Cerebellar nuclear complex (tissue), 1 donor: ENCODE measurements around the gene CLCNKA.
"Not testable (repeated sequence)": the region's sequence is repeated elsewhere in the genome, so short reads cannot be mapped to it uniquely, and the experiment has no call there.

Source experiments
- DNase-seq, 2 experiments: peaks; one replicate each; lab custom pipeline; 2025; lab: John Stamatoyannopoulos, UW

CLCNKA gene

DNA sequence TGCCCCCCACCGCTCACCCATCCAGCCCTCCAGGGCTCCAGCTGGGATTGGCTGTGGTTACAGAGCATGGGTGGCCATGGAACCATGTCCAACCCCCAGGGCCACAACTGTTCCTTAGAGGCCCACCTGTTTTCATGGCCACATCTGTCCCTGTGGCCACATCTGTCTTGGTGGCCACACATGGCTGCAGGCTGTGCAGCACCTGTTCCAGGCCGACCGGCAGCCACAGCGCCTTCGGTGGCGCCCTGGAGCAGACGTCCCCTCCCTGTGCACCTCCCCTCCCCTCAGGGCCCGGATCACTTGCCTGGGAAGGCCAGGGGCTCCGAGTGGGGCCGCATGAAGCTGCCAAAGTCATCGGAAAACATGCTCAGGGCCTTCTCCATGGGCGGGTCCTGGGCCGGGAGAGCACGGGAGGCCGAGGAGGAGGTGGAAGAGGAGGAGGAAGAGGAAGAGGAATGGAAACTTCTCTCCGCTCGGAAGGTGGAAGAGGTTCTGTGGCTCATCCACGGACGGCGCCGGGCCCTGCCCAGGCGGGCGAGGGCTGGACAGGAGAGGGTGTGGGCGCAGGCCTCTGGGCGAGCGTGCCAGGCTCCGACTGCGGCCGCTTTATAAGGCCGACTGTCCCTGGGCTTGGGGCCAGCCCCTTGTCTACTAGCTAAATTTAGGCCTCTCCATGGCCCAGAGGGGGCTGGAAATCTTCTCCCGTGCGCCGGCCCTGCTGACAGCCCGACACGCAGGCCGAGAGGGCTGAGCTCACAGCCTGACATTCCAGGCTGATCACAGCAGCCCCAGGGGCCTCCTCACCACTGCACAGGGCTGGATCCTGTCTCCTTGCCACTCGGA, 4.2 kb upstream of the CLCNKA start, which contains the start of gene HSPB7:
Gene HSPB7 (minus strand): TSS at position 583 of the 843 bp plus-strand sequence. CDS start 80 bp downstream, at position 503.
- peak; percentile 84 to 86 for DNase-seq

DNA sequence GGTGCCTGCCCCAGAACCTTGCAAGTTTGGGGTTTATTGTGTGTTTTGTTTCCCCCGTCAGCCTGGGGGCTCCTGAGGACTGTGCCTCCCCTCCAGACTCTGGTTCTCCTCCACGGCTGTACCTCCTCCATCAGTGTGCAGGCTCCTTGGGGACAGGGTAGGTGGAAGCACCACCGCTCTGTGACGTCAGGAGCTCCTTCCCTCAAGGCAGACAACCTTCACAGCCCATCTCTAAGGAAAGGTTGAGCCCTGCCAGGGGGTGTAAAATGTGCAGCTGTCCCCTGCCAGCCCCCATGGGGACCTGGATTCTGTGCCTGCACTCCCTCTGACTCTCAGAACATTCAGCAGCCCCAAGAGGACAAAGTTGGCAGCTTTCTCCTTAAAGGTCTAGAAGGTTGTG, 3.5 kb upstream of the CLCNKA start:
- DNase-seq, result no peak

DNA sequence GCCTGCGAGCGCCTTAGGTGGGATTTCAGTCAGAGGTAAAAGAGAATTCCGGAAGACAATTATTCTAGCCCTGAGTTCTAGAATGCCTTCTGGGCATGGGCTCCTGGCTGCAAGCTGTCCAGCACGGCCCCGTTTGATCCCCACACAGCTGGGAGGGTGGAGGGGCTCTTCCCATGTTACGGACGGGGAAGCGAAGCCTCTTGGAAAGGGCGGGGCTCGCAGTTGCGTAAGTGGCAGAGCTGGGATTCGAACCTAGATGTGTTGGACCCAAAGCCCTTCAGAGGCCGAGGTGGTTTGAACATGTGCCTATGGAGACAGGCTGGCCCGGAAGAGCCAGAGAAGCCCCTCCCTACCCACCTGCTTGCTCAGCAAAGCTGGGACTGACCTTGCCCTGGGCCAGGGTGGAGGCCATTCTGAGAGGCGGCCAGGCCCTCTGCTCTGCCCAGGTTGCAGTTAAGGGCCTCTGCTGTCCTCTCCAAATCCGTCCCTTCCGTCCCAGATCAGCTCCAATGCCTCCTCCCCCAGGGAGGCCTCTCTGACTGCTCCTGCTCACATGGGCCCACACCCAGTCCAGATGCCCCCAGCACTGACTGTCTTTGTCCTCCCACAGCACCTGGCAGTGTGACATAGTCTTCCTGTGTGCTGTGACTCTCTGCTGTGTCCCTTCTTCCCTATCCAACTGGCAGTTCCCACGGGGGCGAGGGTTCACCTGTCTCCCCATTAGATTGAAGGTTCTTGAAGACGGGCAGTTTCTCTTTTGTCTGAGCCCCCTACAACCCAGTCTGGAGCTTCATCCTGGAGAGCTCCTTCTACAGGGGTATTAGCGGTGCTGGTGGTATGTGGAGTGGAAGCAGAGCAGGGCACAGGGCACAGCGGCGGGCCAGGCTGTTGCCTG, 2.8 kb upstream of the CLCNKA start:
- DNase-seq, result no peak

DNA sequence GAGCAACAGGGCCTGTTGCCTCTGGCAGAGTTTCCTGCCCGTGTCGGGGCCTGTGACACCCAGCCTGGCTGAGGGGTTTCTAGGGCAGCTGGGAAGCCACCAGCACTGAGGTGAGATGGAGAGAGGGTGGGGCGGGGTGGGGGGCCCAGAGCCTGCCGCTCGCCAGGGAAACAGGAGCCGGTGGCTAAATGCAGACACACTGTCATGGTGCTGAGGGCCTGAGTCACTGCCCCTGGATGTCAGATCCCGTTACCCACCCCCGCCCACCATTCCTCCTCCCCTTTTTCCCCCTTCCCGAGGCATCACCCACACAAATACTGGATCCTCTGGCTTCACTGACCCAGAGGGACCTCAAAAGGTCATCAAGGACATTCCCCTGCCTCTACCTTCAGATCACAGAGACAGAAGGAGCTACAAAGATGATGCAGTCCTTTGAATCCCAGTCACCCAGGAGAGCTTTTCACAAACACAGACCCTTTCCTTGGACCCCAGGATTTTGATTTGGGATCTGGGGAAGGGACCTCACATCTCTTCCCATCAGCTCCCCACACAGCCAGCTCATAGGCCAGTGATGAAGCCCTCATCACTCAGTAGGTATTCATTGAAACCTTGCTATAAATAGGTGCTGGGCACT, 2.1 kb upstream of the CLCNKA start:
- no peak for DNase-seq

DNA sequence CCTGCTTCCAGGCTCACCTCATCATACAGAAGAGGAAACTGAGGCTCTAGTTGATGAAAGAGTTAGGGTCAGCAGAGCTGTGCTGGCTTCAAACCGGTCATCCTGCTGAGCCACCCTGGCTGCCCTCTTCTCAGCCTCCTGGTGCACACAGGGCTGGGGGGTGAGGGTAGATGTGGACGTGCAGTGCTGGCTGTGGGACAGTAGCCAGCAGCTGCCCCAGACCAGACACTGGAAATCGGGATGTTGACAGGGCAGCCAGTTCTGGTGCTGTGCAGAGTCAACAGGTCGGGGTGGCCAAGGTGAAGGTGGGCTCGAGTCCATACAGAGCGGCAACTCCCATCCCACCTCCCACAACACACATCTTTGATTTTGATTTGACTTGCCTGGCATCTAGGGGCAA, 1.5 kb upstream of the CLCNKA start:
- DNase-seq, result no peak

DNA sequence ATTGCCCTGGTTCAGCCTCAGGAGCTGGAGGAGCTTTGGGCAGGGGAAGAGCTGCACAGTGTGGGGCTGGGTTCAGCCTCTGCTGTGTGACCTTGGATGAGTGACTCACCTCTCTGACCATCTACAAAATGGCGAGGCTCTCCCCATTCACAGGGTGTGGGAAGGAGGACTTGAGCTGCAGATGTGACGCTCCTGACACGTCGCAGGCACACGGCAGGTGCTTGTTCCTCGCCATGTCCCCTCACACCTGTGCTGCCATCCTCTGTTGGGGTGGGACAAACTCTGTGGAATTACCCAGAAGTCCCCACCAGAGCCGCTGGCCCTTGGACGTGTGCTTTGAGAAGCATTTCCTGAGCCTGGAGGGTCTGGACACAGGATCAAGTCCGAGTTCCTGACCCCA, 958 bp upstream of the CLCNKA start:
- DNase-seq, result not testable (repeated sequence)

DNA sequence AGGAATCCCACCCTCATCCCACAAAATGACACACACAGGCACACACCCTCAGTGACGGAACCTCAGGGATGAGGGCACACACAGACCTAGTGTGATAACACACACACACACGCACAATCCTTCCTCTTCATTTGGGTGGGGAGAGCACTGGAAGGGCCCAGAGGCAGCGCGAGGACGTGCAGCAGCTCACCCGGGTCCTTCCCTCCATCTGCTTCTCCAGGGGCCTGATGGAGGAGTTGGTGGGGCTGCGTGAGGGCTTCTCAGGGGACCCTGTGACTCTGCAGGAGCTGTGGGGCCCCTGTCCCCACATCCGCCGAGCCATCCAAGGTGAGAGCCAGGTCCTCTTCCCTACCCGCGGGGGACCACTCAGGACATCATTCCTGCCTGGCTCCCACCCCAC, 557 bp downstream of the CLCNKA start:
- DNase-seq, result no peak

DNA sequence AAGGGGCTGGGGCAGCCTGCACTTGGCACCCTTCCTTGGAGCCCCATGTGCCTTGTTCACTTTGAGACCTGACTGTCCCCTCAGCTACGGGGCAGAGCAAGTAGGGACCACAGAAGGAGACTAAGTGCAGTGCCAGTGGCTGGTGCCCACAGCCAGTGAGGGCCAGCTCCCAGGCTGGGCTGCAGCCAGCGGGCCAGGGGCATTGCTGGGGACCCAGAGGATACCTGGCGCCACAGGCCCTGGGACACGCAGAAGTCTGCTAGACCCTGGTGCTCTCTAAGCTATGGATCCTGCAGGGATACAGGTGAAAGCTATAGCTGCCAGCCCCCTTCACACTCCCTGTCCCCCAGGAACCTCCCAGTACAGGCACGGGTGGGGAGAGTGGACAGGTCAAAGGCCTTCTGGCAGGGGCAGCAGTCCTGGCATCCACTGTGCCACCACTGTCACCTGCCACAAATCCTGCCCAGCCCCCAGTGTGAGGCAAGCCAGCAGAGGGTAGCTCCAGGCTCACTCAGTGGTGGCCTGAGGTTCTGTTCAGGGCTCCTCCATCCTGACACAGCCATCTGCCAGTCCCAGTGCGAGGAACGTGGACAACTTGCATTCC, 1.3 kb downstream of the CLCNKA start:
- DNase-seq, result no peak

DNA sequence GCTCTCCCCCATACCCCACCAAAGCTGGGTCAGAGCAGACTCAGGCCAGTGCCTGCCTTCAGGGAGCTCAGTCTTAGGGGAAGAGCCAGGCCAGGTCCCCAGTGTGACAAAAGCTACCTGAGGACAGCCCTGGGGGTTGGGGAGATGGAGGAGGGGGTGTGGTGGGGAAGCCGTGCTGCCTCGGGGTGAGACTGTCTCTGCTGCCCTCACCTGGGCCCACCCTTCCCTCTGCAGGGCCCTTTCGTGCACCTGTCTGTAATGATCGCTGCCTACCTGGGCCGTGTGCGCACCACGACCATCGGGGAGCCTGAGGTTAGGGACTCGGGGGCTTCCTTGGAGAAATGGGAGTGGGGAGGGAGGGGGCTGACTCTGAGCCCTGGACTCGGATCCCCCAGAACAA, 4.5 kb downstream of the CLCNKA start:
- DNase-seq, result not testable (repeated sequence)

DNA sequence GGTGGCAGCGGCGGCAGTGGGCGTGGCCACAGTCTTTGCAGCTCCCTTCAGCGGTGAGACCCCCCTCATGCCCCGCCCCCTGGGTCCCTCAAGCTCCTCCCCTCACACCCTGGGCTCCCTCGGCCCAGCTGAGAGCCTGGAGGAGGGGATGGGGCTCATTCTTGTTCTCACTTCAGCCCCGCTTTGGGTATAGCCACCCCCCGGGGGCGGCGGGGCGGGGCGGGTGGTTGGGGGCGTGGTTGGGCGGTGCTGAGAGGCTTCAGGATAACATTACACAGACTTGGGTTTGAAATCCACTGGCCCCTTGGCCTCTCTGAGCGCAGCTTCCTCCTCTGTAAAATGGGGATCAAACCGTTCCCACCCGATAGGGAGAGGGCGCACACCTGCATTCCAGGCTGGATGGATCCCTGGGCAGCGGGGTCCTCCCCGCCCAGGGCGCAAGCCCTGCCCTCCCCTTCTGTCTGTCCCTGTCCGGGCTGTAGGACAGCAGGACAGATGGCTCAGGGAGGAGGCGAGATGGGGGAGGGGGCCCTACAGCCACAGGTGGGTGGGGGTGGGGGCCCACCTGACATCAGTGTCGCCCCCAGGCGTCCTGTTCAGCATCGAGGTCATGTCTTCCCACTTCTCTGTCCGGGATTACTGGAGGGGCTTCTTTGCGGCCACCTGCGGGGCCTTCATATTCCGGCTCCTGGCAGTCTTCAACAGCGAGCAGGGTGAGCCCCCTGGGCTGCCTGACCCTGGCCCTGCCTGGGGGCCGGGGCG, 5.1 kb downstream of the CLCNKA start:
- DNase-seq, result no peak

DNA sequence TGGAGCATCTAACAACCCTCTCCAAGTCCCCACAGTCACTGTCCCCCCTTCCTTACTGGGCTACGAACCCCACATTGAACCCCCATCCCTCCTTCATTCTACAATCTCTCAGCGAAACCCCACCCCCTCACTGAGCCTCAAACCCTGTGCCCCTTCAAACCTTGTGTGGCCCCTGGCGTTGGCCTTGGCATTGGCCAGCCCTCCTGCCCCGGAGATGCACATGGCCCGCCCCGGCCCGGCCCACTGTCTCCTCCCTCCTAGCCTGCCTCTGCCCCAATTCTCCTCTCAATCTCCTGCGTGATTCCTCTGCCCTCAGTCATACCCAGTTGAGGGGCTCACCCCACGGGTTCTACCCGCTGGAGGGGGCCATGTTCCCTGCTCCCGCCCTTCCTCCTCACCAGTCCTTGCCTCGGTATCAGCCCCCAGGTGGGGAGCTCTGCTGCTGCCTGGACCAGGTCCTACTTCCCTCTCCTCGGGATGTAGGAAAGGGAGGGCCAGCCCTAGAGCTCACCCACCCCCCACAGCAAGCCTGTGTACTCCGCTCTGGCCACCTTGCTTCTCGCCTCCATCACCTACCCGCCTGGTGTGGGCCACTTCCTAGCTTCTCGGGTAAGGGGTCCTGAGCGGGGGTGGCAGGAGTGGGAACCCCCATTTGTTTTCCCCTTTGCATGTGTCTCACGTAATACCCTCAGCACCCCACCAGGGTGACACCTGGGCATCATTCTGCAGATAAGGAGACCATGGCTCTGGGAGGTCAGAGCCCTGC, 6.6 kb downstream of the CLCNKA start:
- DNase-seq, result no peak

DNA sequence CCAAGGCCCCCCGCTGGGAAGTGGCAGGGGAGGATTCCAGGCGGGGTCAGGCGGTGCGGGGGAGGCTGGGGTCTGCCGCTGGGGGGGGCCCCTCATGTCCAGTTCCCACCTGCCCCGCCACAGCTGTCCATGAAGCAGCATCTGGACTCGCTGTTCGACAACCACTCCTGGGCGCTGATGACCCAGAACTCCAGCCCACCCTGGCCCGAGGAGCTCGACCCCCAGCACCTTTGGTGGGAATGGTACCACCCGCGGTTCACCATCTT, 7.1 kb downstream of the CLCNKA start:
- DNase-seq, result not testable (repeated sequence)

DNA sequence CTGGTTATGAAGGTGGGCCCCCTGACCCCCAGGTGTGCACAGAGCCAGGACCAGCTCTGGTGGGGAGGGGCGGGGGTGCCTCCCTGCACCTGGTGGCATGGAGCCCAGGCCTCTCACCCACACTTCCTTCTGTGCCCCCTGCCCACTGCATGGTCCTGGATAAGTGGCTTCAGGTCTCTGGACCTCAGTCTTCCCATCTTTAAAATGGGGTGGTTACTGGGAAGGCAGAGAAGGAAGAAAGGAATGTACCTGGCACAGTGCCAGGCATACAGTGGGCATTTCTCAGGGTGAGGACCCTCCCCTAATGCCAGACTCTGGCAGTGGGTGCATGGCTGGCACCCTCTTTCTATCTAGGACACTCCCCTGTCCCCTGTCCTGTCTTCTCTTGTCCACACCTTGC, 7.5 kb downstream of the CLCNKA start:
- DNase-seq, result no peak

DNA sequence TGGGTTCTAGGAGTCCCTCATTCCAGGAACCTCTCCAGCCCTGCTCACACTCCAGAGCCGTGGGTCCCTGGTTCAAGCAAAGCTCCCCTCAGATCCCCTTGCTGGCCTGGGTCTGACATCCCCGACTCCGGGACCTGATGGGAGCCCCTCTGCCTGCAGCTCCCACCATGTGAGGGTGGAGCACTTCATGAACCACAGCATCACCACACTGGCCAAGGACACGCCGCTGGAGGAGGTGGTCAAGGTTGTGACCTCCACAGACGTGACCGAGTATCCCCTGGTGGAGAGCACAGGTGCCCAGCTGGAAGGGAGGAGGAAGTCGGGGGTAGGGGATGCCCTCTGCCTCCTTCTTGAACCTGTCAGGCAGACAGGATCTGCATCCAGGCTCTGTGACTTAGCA, 9.7 kb downstream of the CLCNKA start:
- no peak for DNase-seq

DNA sequence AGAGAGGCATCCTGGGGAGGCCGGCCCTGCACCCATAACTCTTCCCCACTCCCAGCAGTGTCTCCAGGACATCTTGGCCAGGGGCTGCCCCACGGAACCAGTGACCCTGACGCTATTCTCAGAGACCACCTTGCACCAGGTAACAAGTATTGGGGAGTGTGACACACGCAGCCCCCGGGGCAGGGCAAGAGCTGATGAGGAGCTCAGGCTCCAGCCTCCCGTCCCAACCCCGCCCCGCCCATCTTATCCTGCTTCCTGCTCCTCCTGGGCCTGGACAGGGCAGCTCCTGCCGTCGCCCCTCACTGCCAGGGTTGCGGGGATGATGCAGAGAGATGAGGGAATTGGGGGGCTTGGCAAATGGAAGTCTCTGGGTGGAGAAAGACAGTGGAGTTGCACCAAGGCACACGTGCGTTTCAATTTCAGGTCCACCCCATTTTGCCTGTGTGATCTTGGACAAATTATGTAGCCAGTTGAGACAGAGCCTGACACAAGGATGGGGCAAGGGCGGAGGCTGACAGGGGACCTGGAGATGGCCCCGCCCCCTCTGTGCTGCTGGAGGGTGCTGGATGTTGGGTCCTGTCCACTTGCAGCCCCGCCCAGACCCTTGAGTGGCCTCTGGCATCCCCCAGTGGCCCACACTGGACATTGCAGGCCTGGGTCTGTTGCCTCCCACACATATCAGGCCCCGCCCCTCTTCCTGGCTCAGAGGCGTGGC, 10.7 kb downstream of the CLCNKA start:
- peak in 1 of 2 experiments; percentile 33 for DNase-seq

DNA sequence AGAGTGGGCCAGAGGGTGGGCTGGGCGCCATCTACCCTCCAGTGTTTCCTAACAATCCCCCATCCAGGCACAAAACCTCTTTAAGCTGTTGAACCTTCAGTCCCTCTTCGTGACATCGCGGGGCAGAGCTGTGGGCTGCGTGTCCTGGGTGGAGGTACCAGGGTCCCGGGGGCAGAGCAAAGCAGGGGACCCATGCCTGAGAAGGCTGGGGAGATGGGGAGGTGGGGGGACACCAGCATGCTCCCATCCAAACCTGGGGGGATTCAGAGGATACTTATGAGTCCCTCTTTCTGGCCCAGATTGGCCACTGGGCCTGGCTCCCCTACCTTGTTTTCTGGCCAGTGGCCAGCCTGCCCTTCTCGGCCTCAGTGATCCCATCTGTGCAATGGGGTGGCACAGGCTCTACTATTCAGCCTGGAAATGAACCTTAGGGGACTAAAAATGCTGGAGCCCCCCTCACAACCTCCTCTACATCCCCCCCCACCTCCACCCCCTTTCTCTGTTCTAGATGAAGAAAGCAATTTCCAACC, 11.3 kb downstream of the CLCNKA start:
- DNase-seq, result not testable (repeated sequence)

DNA sequence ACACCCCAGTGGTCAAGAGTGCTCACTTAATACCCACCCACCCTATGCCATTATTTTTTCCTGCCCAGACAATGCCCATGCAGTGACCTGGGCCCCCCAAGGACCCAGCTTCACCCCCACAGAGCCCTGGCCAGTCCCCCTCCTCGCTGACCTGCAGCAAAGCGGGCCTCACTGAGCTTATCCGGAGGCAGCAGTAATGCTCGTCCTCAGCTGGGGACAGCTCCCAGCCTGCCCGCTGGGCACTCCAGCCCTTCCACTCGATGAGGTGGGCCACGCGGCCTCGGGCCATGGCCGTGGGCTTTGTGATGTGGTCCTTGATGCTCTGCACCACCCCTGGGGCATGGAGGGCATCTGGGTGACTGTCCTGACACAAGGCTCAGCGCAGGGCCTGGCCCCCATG, 14.6 kb downstream of the CLCNKA start:
- not testable (repeated sequence) for DNase-seq

DNA sequence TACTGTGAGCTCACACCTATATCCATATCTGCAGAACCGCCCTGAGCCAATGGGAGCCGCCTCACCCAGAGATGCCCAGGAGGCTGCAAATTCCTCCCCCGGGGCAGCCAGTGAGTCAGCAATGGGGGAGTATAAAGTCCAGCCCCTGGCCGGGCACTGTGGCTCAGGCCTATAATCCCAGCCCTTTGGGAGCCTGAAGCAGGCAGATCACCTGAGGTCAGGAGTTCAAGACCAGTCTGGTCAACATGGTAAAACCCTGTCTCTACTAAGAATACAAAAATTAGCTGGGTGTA, 16.7 kb downstream of the CLCNKA start:
- no peak for DNase-seq

DNA sequence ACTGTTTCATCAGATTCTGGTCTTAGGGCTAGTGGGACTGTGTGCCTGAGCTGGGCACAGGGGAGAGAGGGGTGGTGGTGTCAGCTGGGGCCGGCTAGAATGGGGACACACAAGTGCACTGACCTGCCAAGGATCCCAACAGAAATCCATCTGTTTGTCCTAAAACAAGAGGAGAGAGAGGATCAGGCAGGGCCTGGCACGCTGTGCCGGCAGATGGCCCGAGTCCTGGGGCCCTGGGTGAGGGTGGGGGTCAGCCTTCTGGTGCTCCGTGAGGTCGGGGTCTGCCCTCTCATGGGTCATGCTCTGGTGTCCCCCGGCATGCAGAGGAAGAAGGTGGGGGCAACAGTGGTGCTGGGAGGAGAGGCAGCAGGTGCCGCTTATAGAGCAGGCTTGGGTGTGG, 18.0 kb downstream of the CLCNKA start:
- not testable (repeated sequence) for DNase-seq

DNA sequence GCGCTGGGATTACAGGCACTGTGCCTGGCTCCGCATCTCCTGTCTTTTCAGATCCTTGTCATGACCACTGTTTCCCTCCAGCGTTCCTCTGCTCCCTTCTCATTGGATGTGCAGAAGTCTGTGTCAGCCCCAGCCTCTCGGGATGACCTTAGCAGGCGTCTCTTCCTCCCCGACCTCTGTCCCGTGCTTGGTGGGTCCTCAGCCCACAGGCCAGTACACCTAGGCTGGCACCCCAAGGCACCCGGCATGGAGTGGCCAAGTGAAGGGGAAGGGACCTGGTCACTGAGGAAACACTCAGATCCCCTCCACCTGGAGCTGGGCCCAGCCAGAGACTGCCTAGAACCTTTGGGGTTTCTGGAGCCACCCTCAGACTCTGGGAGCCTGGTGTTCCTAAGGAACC, 19.4 kb downstream of the CLCNKA start:
- no peak for DNase-seq
